A549 (cell line): ENCODE measurements around the gene RABGAP1L.

Experiments used
- BCL3 ChIP-seq: fragments of >200 bp; sonication (Bioruptor Twin); formaldehyde crosslinking; IDR thresholded peaks from 3 replicates; pipeline ENCODE4 v1.6.1; 2016
- CHD2 ChIP-seq: fragments of 150-350 bp; IDR thresholded peaks from 2 replicates; pipeline ENCODE4 v1.6.1; 2014; ENCODE audit warnings: low read length; ENCODE audit not compliant: partially characterized antibody
- CTCF ChIP-seq: fragments of >200 bp; sonication (Bioruptor Twin); formaldehyde crosslinking; IDR thresholded peaks from 3 replicates; pipeline ENCODE4 v1.5.1; 2016
- ELK1 ChIP-seq: fragments of 150-350 bp; IDR thresholded peaks from 2 replicates; pipeline ENCODE4 v1.6.1; 2014; ENCODE audit warnings: low read depth, mild to moderate bottlenecking, low read length
- EP300 ChIP-seq, 2 experiments: fragments of >200 bp; sonication (Bioruptor Twin); formaldehyde crosslinking; IDR thresholded peaks; 2 replicates in 1 of 2; 3 replicates in 1 of 2; pipeline ENCODE4 v1.6.1; 2016 to 2017
- JUN ChIP-seq, 2 experiments: fragments of >200 bp; sonication (Bioruptor Twin); formaldehyde crosslinking; IDR thresholded peaks; 2 replicates in 1 of 2; 3 replicates in 1 of 2; pipeline ENCODE4 v1.6.1; 2016 to 2017
- NFE2L2 ChIP-seq: fragments of 150-350 bp; conservative IDR thresholded peaks from 2 replicates; pipeline ENCODE4 v1.6.1; 2014; ENCODE audit warnings: low read length
- POLR2A ChIP-seq: IDR thresholded peaks from 2 replicates; pipeline ENCODE4 v1.6.1; 2012; ENCODE audit warnings: mild to moderate bottlenecking, low read length
- REST ChIP-seq: fragments of 200-600 bp; sonication (generic); IDR thresholded peaks from 2 replicates; pipeline ENCODE4 v1.6.1; 2016; ENCODE audit warnings: antibody characterized with exemption, mild to moderate bottlenecking, moderate library complexity
- SMC3 ChIP-seq: fragments of >200 bp; sonication (Bioruptor Twin); formaldehyde crosslinking; IDR thresholded peaks from 3 replicates; pipeline ENCODE4 v1.6.1; 2018; ENCODE audit warnings: inconsistent platforms
- TP53 ChIP-seq: fragments of 250-450 bp; sonication (Bioruptor Pico); IDR thresholded peaks from 2 replicates; pipeline ENCODE4 v1.5.0; 2021; ENCODE audit warnings: mild to moderate bottlenecking, moderate library complexity
- USF2 ChIP-seq: fragments of 450-650 bp; IDR thresholded peaks from 2 replicates; pipeline ENCODE4 v1.6.1; 2014; ENCODE audit warnings: antibody characterized with exemption
- ZNF302 ChIP-seq: fragments of 250-450 bp; sonication (Bioruptor Pico); IDR thresholded peaks from 2 replicates; pipeline ENCODE4 v1.9.0; 2021; ENCODE audit warnings: inconsistent platforms, mild to moderate bottlenecking, moderate library complexity

GRCh38 chr1:174465855-174466254, 306.5 kb downstream of the RABGAP1L start:
- TF ChIP-seq POLR2A = no peak
- no peak for TF ChIP-seq CTCF
- no peak for TF ChIP-seq REST
- no peak for TF ChIP-seq ZNF302 (CRISPR knock-in tag)
- no peak for TF ChIP-seq NFE2L2
- no peak for TF ChIP-seq USF2
- no peak for TF ChIP-seq CHD2
- TF ChIP-seq EP300 (IDR thresholded peaks at IDR 0.05) = no peak
- TF ChIP-seq TP53 = no peak
- TF ChIP-seq SMC3 = no peak
- TF ChIP-seq ELK1 = no peak
- no peak for TF ChIP-seq JUN (IDR thresholded peaks at IDR 0.05)
- no peak for TF ChIP-seq BCL3
